ENCODE data around the gene HSPB1.
"Not testable (repeated sequence)": the region's sequence is repeated elsewhere in the genome, so short reads cannot be mapped to it uniquely, and the experiment has no call there.

The HSPB1 gene

DNA sequence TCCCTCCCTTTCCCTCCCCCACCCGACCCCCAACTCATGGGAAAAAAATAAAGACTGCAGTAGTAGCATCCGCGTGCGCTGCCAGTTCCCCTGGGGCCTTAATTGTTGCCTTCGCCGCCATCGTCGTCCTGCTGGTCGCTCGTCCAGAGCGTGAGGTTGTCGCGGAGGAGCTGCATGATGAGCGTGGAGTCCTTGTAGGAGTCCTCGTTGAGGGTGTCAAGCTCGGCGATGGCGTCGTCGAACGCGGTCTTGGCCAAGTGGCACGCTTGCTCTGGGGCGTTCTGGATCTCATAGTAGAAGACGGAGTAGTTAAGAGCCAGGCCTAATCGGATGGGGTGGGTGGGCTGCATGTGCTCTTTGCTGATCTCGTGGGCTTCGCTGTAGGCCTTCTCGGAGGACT is 27.0 kb downstream of the HSPB1 start:
- in situ Hi-C loops (cut with MboI; ENCODE audit: low sequenced_read_pairs), result no loop called here

DNA sequence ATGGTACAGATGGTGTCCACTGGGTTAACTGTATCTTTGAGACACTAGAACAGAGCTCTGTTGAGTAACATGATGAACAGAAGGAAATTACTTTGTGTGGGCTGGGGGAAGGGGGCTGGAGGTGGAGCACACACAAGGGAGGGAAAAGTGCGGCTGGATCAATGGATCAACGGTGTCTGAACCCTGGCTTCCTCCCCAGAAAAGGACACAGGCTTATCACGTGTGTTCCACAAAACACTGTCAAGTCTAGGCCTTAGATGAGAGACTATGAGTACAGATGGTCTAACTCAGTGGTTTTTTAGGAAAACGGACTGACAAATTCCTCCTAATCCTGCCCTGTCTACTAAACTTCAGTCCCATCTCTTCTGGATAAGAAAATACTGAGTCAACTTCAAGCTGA is 27.8 kb downstream of the HSPB1 start:
- in situ Hi-C loops (cut with MboI; ENCODE audit: low sequenced_read_pairs), result no loop called here

DNA sequence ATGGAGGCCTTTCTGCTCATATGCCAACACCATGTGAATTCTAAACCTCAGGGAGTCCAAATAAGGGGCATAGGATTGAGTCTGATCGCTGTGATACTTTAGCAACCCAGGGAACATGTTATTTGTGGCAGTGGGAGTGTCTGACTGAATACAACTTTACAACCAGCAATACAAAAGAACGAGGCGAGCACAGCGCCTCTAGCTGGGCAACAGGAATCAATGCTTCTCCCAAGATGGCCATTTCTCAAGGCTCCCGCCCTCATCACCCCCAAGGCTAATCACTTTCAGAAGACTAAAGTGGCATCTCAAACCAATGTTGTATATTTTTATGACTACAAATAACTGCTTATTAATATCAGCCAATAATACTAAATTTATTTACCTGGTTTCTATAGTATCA is 28.2 kb downstream of the HSPB1 start:
- in situ Hi-C loops (cut with MboI; ENCODE audit: low sequenced_read_pairs), result no loop called here

DNA sequence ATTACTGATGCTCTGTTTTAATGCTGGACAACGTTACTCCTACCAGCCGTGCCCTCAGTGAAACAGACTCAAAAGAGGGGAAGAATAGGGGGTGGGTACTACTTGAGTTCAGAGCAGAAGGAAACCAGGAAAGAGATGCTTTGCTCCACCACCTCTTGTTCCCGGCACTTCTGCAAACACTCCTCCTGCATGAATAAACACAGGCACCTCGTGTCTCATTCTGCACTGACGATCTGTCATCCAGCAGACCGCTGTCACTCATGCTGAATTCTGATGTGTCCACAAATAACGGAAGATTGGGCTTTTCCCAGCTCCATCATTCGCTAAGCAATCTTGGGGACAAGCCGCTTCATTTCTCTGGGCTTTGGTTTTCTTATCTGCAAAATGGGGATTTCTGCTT is 29.6 kb downstream of the HSPB1 start:
- in situ Hi-C loops (cut with MboI; ENCODE audit: low sequenced_read_pairs), result no loop called here

DNA sequence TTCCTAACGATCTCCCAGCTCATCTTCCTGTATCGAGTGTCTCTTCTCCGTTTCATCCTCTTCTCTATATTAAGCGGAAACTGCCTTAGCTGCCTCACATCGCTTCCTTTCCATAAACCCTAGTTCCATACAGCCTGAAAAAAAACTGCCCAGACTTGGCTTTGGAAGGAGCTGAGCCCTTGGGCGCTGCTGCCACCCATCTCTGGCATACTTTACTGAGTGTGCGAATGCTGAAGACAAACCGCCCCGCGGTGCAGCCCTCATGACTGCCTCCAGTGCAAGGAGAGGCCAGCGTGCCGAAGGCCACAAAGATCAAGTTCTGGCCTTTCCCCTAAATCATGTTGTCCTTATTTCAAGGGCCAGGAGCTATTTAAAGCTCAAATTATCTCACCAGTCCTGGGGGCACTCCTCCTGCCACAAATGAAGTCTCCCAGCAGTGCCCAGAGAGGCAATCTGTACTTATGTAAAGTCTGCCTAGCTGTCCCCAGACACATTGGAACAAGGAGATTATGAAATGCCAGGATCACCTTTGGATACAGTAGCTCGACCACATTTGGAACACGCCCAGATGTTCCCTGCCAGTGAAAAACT is 31.1 kb downstream of the HSPB1 start:
- in situ Hi-C loops (cut with MboI; ENCODE audit: low sequenced_read_pairs), result no loop called here

- in situ Hi-C loops (cut with MboI; ENCODE audit: low sequenced_read_pairs), result no loop called here
Observed at GRCh38 chr7:76334320-76334967, 32.0 kb downstream of the HSPB1 start.

- in situ Hi-C loops (cut with MboI; ENCODE audit: low sequenced_read_pairs), result not testable (repeated sequence)
Observed at GRCh38 chr7:76335417-76335816, 32.9 kb downstream of the HSPB1 start.

GRCh38 chr7:76336094-76336493 is 33.6 kb downstream of the HSPB1 start:
- in situ Hi-C loops (cut with MboI; ENCODE audit: low sequenced_read_pairs), result no loop called here

DNA sequence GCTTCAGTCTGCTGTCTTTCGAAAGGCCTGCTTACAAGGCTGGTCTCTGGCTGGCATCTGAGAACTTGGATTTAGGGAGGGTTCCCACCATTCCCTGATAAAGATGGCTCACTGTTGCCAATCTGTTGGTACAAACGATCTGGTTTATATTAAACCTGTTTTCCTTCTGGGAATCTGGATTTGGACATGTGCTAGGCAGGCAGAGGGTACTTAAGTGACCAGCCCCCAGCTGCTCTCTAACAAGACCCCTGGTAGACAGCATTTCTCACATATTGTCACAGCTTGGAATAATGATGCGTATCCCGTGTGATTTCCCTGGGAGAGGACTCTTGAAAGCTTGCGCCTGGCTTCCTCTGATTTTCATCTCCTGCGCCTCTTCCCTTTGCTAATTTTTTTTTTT is 34.7 kb downstream of the HSPB1 start:
- in situ Hi-C loops (cut with MboI; ENCODE audit: low sequenced_read_pairs), result no loop called here

GRCh38 chr7:76338298-76339084 is 36.0 kb downstream of the HSPB1 start:
- in situ Hi-C loops (cut with MboI; ENCODE audit: low sequenced_read_pairs), result no loop called here

DNA sequence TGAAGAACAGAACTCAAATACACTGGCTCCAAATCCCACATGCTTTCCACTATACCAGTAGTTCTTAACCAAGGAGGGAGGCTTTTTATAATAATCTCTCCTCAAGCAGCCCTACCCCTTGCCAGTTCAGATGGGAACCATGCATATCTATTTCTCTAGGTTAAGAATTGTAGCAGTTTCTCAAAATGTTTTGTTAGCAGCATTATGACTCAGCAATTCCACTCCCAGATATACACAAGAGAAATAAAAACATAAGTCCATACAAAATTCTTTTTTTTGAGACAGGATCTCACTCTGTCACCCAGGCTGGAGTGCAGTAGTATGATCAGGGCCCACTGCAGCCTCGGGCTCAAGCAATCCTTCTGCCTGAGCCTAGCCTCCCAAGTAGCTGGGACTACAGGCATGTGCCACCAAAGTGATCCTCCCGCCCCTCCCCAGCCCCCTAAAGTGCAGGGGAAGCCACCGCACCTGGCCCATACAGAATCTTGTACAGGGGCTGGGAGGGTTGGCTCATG is 38.2 kb downstream of the HSPB1 start:
- in situ Hi-C loops (cut with MboI; ENCODE audit: low sequenced_read_pairs), result no loop called here

- in situ Hi-C loops (cut with MboI; ENCODE audit: low sequenced_read_pairs), result no loop called here
Observed at GRCh38 chr7:76342222-76342621, 39.7 kb downstream of the HSPB1 start.

- in situ Hi-C loops (cut with MboI; ENCODE audit: low sequenced_read_pairs), result no loop called here
Observed at GRCh38 chr7:76343294-76343930, 40.9 kb downstream of the HSPB1 start.

- in situ Hi-C loops (cut with MboI; ENCODE audit: low sequenced_read_pairs), result no loop called here
Observed at GRCh38 chr7:76343931-76344321, 41.5 kb downstream of the HSPB1 start.

- in situ Hi-C loops (cut with MboI; ENCODE audit: low sequenced_read_pairs), result no loop called here
Observed at GRCh38 chr7:76346097-76346496, 43.6 kb downstream of the HSPB1 start.

DNA sequence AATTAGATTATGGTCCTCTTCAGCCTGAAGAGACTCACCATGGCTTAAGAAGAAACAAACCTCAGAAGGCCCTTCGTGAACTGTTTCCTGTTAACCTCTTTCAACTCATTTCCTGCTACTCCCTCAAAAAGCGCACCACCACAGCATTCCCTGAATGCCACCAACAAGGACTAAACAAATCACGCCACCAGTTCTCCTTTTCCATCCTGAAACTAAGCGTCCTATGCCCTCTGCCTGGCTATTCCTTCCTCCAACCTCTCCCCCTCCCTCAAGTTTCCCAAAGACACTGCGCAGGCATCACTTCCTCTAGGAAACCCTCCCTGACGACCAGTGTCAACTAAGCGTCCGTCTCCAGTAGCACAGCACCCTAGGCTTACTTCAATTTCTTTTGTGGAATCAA is 44.3 kb downstream of the HSPB1 start:
- in situ Hi-C loops (cut with MboI; ENCODE audit: low sequenced_read_pairs), result no loop called here

- in situ Hi-C loops (cut with MboI; ENCODE audit: low sequenced_read_pairs), result no loop called here
Observed at GRCh38 chr7:76347710-76348109, 45.2 kb downstream of the HSPB1 start.

GRCh38 chr7:76349313-76349885 is 46.9 kb downstream of the HSPB1 start:
- in situ Hi-C loops (cut with MboI; ENCODE audit: low sequenced_read_pairs), result no loop called here

DNA sequence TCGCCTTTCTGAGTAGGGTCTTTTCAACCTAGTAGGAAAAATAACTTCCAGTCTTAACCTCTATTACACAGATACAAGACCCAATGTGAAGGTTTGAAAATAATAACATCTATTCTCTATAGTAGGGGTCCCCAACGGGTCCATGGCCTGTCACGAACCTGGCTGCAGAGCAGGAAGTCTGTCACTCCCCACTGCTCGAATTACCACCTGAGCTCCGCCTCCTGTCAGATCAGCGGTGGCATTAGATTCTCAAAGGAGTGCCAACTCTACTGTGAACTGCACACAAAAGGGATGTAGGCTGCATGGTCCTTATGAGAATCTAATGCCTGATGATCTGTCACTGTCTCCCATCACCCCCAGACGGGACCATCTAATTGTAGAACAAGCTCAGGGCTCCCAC is 48.9 kb downstream of the HSPB1 start:
- in situ Hi-C loops (cut with MboI; ENCODE audit: low sequenced_read_pairs), result no loop called here

- in situ Hi-C loops (cut with MboI; ENCODE audit: low sequenced_read_pairs), result no loop called here
Observed at GRCh38 chr7:76352193-76352592, 49.7 kb downstream of the HSPB1 start.

DNA sequence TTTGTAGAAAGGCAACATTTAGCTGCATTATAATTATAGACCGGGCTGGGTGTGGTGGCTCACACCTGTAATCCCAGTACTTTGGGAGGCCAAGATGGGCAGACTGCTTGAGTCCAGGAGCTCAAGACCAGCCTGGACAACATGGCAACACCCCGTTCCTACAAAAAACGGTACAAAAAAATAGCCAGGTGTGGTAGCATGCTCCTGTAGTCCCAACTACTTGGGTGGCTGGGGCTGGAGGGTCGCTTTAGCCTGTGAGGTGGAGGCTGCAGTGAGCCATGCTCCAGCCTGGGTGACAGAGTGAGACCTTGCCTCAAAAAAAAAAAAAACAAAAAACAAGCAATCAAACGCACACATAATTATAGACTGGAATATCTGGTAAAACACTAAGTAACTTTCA is 51.3 kb downstream of the HSPB1 start:
- in situ Hi-C loops (cut with MboI; ENCODE audit: low sequenced_read_pairs), result no loop called here

All from HL-60/S4 treated with phorbol 12-myristate 13-acetate at 8.2 ng/mL for 4 days and 3 days (cell line).